ENCODE measurements around the gene TMEM263. TPM values are rescaled to one million over a fixed set of nuclear protein-coding genes. Genes with fewer than 3 reads are reported as not detected.

TMEM263 gene
- total and polyA plus RNA-seq, 2 experiments from 2014 or later = 70.0 to 132 TPM

GRCh38 chr12:106924268-106924861, 31.3 kb upstream of the TMEM263 start:
- Histone ChIP-seq H3K4me3 (no peak overlapping the region), H3K27ac (no peak overlapping the region), H3K4me2 (no peak overlapping the region), H3K9me3 (ENCODE audit: low read depth) (no peaks in the 10 kb centered on the region), H3K9me2 (replicated peaks; ENCODE audit: insufficient read depth) (no peaks in the 10 kb centered on the region), H2AFZ (no peak overlapping the region), H3K36me3 (replicated peaks; ENCODE audit: insufficient read depth, low read depth) (no peaks in the 10 kb centered on the region), H4K20me1 (ENCODE audit: insufficient read depth, poor library complexity, severe bottlenecking) (no peaks in the 10 kb centered on the region), H3K79me2 (no peaks in the 10 kb centered on the region), H3K27me3 (no peaks in the 10 kb centered on the region), H3K4me1 (ENCODE audit: insufficient read depth) (no peaks in the 10 kb centered on the region)
- WGBS (ENCODE audit: low lambda C conversion rate, missing lambda C conversion rate) = 88% methylated on average over 3 of the region's 3 CpGs
- no peak for DNase-seq (ENCODE audit: low spot score)
- no peak for TF ChIP-seq EZH2 (IDR thresholded peaks at IDR 0.05; ENCODE audit: borderline replicate concordance)
- TF ChIP-seq CTCF (IDR thresholded peaks at IDR 0.05; ENCODE audit: poor library complexity) = no peak
- TF ChIP-seq EZH2phosphoT487 (IDR thresholded peaks at IDR 0.05; ENCODE audit: low read depth, severe bottlenecking, unreplicated experiment) = no peak

GRCh38 chr12:106926657-106927056, 29.1 kb upstream of the TMEM263 start:
- no peak for TF ChIP-seq EZH2phosphoT487 (IDR thresholded peaks at IDR 0.05; ENCODE audit: low read depth, severe bottlenecking, unreplicated experiment)
- TF ChIP-seq EZH2 (IDR thresholded peaks at IDR 0.05; ENCODE audit: borderline replicate concordance) = no peak
- no peak for TF ChIP-seq CTCF (IDR thresholded peaks at IDR 0.05; ENCODE audit: poor library complexity)
- Histone ChIP-seq H2AFZ (no peak overlapping the region), H3K27ac (no peak overlapping the region), H3K9me2 (replicated peaks; ENCODE audit: insufficient read depth) (no peaks in the 10 kb centered on the region), H3K4me1 (ENCODE audit: insufficient read depth) (no peaks in the 10 kb centered on the region), H3K4me3 (no peak overlapping the region), H3K4me2 (no peak overlapping the region), H3K36me3 (replicated peaks; ENCODE audit: insufficient read depth, low read depth) (no peaks in the 10 kb centered on the region), H4K20me1 (ENCODE audit: insufficient read depth, poor library complexity, severe bottlenecking) (no peaks in the 10 kb centered on the region), H3K27me3 (no peaks in the 10 kb centered on the region), H3K79me2 (no peaks in the 10 kb centered on the region), H3K9me3 (ENCODE audit: low read depth) (no peaks in the 10 kb centered on the region)
- DNase-seq (ENCODE audit: low spot score) = no peak
- 90% methylated on average over 1 of the region's 1 CpG for WGBS (ENCODE audit: low lambda C conversion rate, missing lambda C conversion rate)

GRCh38 chr12:106934277-106934676, 21.4 kb upstream of the TMEM263 start:
- Histone ChIP-seq H3K27me3 (no peaks in the 10 kb centered on the region), H3K9me3 (ENCODE audit: low read depth) (no peaks in the 10 kb centered on the region)

More at GRCh38 chr12:106934277-106934676, 21.4 kb upstream of the TMEM263 start:
- no peak overlapping the region for H3K27ac ChIP-seq
- no peaks in the 10 kb centered on the region for H3K9me2 ChIP-seq (replicated peaks; ENCODE audit: insufficient read depth)
- no peak for DNase-seq (ENCODE audit: low spot score)
- no peak overlapping the region for H3K4me3 ChIP-seq
- no peaks in the 10 kb centered on the region for H3K79me2 ChIP-seq
- no peaks in the 10 kb centered on the region for H3K36me3 ChIP-seq (replicated peaks; ENCODE audit: insufficient read depth, low read depth)
- H2AFZ ChIP-seq = no peak overlapping the region
- WGBS (ENCODE audit: low lambda C conversion rate, missing lambda C conversion rate) = 84% methylated on average over 3 of the region's 3 CpGs
- no peak overlapping the region for H3K4me2 ChIP-seq
- H3K4me1 ChIP-seq (ENCODE audit: insufficient read depth) = no peaks in the 10 kb centered on the region
- no peaks in the 10 kb centered on the region for H4K20me1 ChIP-seq (ENCODE audit: insufficient read depth, poor library complexity, severe bottlenecking)
- TF ChIP-seq EZH2phosphoT487 (IDR thresholded peaks at IDR 0.05; ENCODE audit: low read depth, severe bottlenecking, unreplicated experiment) (no peak), EZH2 (IDR thresholded peaks at IDR 0.05; ENCODE audit: borderline replicate concordance) (no peak), CTCF (IDR thresholded peaks at IDR 0.05; ENCODE audit: poor library complexity) (no peak)
